Tibial nerve (tissue), 4 donors: ENCODE data around the gene UBL4B. TPM values are rescaled to one million over a fixed set of nuclear protein-coding genes. Genes with fewer than 3 reads are reported as not detected.

Source experiments
- DNase-seq, 2 donors: peaks; one replicate each; pipeline ENCODE4 v3.0.0-alpha.2; 2019; ENCODE audit warnings: low spot score in 2 of 2
- H3K27ac ChIP-seq, 4 donors: fragments of 200-600 bp; sonication (generic) in 3 of 4; one replicate each; pipeline ENCODE4 v1.5.1; 2017 to 2019; ENCODE audit warnings: mild to moderate bottlenecking in 1 of 4
- H3K27me3 ChIP-seq, 2 donors: fragments of 200-600 bp; sonication (generic) in 1 of 2; one replicate each; pipeline versions ENCODE4 v1.5.1 to v1.6.0; 2017 to 2019
- H3K36me3 ChIP-seq, 3 donors: fragments of 200-600 bp; sonication (generic); one replicate each; pipeline ENCODE4 v1.5.1; 2018 to 2019
- H3K4me1 ChIP-seq, 4 donors: fragments of 200-600 bp; sonication (generic) in 3 of 4; one replicate each; pipeline ENCODE4 v1.5.1; 2017 to 2019
- H3K4me3 ChIP-seq, 4 donors: fragments of 200-600 bp; sonication (generic) in 3 of 4; one replicate each; pipeline ENCODE4 v1.5.1; 2017 to 2019; ENCODE audit warnings: mild to moderate bottlenecking in 1 of 4, moderate library complexity in 1 of 4
- H3K9me3 ChIP-seq, 4 donors: fragments of 200-600 bp; sonication (generic) in 3 of 4; one replicate each; pipeline ENCODE4 v1.5.1; 2017 to 2019
- CTCF ChIP-seq, 5 experiments: fragments of 200-600 bp in 3 of 5; fragments of 450-650 bp in 2 of 5; sonication (generic) in 3 of 5; IDR thresholded peaks; one replicate each; pipeline ENCODE4 v1.5.1; 2016 to 2019; ENCODE audit warnings: antibody characterized with exemption in 5 of 5, mild to moderate bottlenecking in 3 of 5, moderate library complexity in 2 of 5
- EP300 ChIP-seq, 2 donors: sonication (generic); formaldehyde crosslinking; IDR thresholded peaks; one replicate each; pipeline ENCODE4 v1.6.1; 2017; ENCODE audit warnings: antibody characterized with exemption in 2 of 2, mild to moderate bottlenecking in 1 of 2
- POLR2A ChIP-seq, 2 donors: fragments of 450-650 bp; IDR thresholded peaks; one replicate each; pipeline ENCODE4 v1.6.1; 2017; ENCODE audit warnings: antibody characterized with exemption in 2 of 2, mild to moderate bottlenecking in 2 of 2, moderate library complexity in 2 of 2
- WGBS, 2 donors: methylation state at CpG; one replicate each; pipeline ENCODE4 v1.1.5; 2018; 5-methylcytosine and 5-hydroxymethylcytosine counted together
- total RNA-seq, 4 donors: library from RNA; depleted of rRNA; stranded (reverse); fragments of >200 nt; gene quantifications; one replicate each; pipeline ENCODE4 v1.1.0, GENCODE V29; 2016

UBL4B gene
- total RNA-seq, 4 donors from 2014 or later, result 0.42 TPM; not detected in 3

GRCh38 chr1:110098222-110099026 lies 13.8 kb upstream of the UBL4B start:
- Histone ChIP-seq H3K4me1 (no peaks in the 10 kb centered on the region), H3K36me3 (no peaks in the 10 kb centered on the region), H3K4me3 (no peak overlapping the region), H3K9me3 (no peaks in the 10 kb centered on the region), H3K27ac (no peak overlapping the region), H3K27me3 (peaks cover 0 to 6% of the 10 kb centered on the region in 2 donors)
- WGBS, 2 donors, result 59 to 63% methylated on average over 8 to 9 of the region's 9 CpGs
- TF ChIP-seq CTCF (IDR thresholded peaks at IDR 0.05) (no peak), POLR2A (IDR thresholded peaks at IDR 0.05) (no peak), EP300 (IDR thresholded peaks at IDR 0.05) (no peak)
- no peak for DNase-seq

- Histone ChIP-seq H3K4me1 (no peaks in the 10 kb centered on the region), H3K27me3 (no peaks in the 10 kb centered on the region), H3K9me3 (no peaks in the 10 kb centered on the region), H3K36me3 (no peaks in the 10 kb centered on the region), H3K27ac (no peak overlapping the region), H3K4me3 (no peak overlapping the region)
- WGBS, 2 donors, result 66% methylated on average over 2 of the region's 2 CpGs
- no peak for DNase-seq
- TF ChIP-seq CTCF (IDR thresholded peaks at IDR 0.05) (no peak), POLR2A (IDR thresholded peaks at IDR 0.05) (no peak), EP300 (IDR thresholded peaks at IDR 0.05) (no peak)
Observed at GRCh38 chr1:110100335-110100734, 11.9 kb upstream of the UBL4B start.

GRCh38 chr1:110102081-110102480 lies 10.2 kb upstream of the UBL4B start:
- Histone ChIP-seq H3K4me3 (no peak overlapping the region), H3K27me3 (no peaks in the 10 kb centered on the region), H3K4me1 (no peaks in the 10 kb centered on the region), H3K9me3 (no peaks in the 10 kb centered on the region), H3K27ac (no peak overlapping the region), H3K36me3 (no peaks in the 10 kb centered on the region)
- TF ChIP-seq POLR2A (IDR thresholded peaks at IDR 0.05) (no peak), EP300 (IDR thresholded peaks at IDR 0.05) (no peak), CTCF (IDR thresholded peaks at IDR 0.05) (no peak)
- DNase-seq, result no peak
- WGBS, 2 donors, result 49% methylated on average over 4 to 7 of the region's 7 CpGs

GRCh38 chr1:110106013-110106941 lies 6.0 kb upstream of the UBL4B start:
- Histone ChIP-seq H3K27ac (no peak overlapping the region), H3K36me3 (no peaks in the 10 kb centered on the region), H3K9me3 (no peaks in the 10 kb centered on the region), H3K27me3 (no peaks in the 10 kb centered on the region), H3K4me3 (no peak overlapping the region), H3K4me1 (no peaks in the 10 kb centered on the region)
- peak; percentile 33 to 60 for DNase-seq
- WGBS, 2 donors, result 6 to 22% methylated on average over 2 to 6 of the region's 8 CpGs
- TF ChIP-seq EP300 (IDR thresholded peaks at IDR 0.05) (no peak), CTCF (IDR thresholded peaks at IDR 0.05) (peak; percentile 81 to 93 (median 88))
